Keratinocyte (primary cell): Measurements from ENCODE around the gene RABGGTA.

Experiments used
- CTCF ChIP-seq, 3 experiments: IDR thresholded peaks in 1 of 3; conservative IDR thresholded peaks in 1 of 3; optimal IDR thresholded peaks in 1 of 3; 2 replicates in 2 of 3; 3 replicates in 1 of 3; pipeline versions ENCODE3 to v1.5.1; 2011; ENCODE audit warnings: low read length in 3 of 3, mild to moderate bottlenecking in 3 of 3, moderate library complexity in 2 of 3, control low read depth in 1 of 3, inconsistent platforms in 1 of 3; ENCODE audit not compliant: insufficient read depth in 2 of 3; ENCODE audit errors: extremely low read depth in 1 of 3
- EZH2 ChIP-seq: IDR thresholded peaks from one replicate; pipeline ENCODE4 v1.6.1; 2012; ENCODE audit warnings: inconsistent platforms, mild to moderate bottlenecking, low read length, moderate library complexity

GRCh38 chr14:24226473-24226872, 44.9 kb downstream of the RABGGTA start:
- TF ChIP-seq CTCF (optimal IDR thresholded peaks at IDR 0.05 in 1 of 3, IDR thresholded peaks at IDR 0.05 in 1 of 3, conservative IDR thresholded peaks at IDR 0.05 in 1 of 3; ENCODE audit: extremely low read depth in 1 of 3, insufficient read depth in 2 of 3, low read length in 3 of 3) (no peak), EZH2 (no peak)
